ENCODE measurements around the gene MPPED1. TPM values are rescaled to one million over a fixed set of nuclear protein-coding genes. Genes with fewer than 3 reads are reported as not detected.

MPPED1 gene, protein sequence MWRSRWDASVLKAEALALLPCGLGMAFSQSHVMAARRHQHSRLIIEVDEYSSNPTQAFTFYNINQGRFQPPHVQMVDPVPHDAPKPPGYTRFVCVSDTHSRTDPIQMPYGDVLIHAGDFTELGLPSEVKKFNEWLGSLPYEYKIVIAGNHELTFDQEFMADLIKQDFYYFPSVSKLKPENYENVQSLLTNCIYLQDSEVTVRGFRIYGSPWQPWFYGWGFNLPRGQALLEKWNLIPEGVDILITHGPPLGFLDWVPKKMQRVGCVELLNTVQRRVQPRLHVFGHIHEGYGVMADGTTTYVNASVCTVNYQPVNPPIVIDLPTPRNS
- total RNA-seq: not detected in 2 replicates

DNA sequence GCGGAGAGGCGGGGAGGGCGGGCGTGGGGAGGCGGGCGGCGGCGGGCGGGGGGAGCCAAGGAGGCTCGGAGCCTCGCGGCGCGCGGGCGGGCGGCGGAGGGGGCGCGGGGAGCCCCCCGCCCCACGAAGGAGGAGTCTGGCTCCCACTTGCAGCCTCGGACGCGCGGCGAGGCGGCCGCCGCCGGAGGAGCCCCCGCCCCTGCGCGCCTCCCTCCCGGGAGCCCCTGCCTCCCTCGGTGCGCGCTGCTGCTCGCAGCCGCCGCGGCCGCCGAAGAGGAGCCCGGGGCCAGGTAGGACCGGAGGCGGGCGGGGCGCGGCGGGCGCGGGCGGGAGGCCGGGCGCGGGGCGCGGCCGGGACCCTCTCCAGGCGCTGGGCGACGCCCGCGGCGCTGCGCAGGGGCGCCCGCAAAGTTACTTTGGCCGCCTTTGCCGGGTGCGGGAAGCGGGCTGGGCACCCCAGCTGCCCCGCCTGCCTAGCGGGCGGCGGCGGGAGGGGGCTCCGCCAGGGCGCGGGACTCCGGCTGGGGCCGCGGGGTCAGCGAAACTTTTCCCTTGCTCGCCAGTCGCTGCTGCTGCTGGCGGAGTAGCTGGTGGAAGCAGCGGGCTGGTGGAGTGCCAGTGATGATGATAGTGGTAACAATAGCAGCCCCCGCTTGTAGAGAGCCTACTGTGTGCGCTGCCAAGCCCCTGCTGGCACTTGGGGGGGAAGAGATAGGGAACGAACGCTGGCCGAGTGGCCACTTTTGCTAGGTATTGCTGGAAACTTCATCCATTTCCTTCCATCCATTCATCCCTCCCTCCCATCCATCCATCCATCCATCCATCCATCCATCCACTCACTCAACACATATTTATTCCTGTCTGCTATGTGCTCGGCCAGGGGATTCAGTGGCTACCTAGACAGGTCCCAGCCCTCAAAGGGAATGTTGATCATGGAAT lies at the start of gene MPPED1:
Gene MPPED1, plus strand, starts transcription at position 146 of the 939 bp plus-strand sequence. CDS start 12,972 bp downstream, outside the sequence.

Other genes starting within 250 kb of the MPPED1 start
- 33.5 and 35.7 TPM in 2 replicates for gene TTLL12, start 224.9 kb upstream of the MPPED1 start, total RNA-seq
- not detected in 2 replicates for gene SCUBE1, start 68.6 kb upstream of the MPPED1 start, total RNA-seq